HG03521 (cell line): Measurements from ENCODE around the gene NCAM1.
A peak's percentile ranks its signal among the peaks of the same experiment; 100 is the strongest.

Experiments used
- ATAC-seq: cut with Tn5 transposase; IDR thresholded peaks from one replicate; pipeline ENCODE4 v1.9.1; 2021; ENCODE audit warnings: mild to moderate bottlenecking, moderate library complexity; ENCODE audit not compliant: unreplicated experiment

NCAM1 gene

DNA sequence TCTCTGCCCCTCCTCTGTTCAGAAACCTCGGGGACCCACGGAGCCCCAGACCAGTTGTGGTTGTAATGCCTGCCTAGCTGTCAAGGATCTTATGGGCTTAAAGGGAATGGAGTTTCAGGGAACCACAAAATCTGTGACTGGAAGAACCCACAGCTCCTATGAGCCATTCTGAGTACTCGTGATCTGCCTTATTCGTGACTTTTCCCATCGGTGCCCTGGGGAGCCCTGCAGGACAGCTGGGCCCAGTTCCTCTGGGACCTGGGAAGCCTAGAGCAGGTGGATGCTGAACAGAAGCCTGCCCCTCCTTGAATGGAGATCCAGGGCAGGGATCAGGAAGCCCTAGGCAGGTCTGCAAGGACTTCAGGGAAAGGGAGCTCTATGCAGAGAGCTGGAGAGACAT is 311.1 kb downstream of the NCAM1 start:
- ATAC-seq, result no peak

DNA sequence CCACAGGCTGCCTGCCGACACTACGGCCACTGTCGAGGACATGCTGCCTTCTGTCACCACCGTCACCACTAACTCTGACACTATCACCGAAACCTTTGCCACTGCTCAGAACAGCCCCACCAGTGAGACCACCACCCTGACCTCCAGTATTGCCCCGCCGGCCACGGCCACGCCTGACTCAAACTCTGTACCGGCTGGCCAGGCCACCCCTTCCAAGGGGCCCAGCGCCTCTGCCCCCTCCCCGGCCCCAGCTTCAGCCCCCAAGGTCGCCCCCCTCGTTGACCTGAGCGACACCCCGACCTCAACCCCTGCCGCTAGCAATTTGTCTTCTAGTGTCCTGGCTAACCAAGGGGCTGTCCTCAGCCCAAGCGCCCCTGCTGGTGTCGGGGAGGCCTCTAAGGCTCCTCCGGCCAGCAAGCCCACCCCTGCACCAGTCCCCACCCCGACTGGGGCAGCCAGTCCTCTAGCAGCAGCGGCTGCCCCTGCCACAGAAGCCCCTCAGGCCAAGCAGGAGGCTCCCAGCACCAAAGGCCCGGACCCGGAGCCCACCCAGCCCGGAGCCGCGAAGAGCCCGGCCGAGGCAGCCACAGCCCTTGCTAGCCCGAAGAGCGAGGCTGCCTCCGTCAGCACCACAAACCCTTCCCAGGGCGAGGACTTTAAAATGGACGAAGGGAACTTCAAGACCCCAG is 311.9 kb downstream of the NCAM1 start:
- no peak for ATAC-seq

DNA sequence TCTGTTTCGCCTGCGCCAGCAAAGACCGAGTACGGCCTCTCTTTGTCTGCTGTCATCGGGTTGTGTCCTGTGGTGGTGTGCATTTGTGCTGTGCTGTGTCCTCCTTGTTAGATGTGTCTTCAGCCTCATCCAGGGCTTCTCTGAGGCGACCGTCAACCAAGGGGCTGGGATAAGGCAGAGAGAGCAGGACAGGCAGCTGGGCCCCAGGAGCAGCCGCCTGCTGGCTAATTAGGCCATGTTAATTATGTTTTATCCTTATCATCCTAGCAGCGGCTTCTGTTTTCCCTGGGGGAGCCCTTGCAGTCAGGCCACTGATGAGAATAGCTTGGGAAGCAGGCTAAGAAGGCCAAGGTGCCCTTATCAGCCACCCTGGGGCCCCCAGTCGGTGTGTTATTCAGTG is 312.5 kb downstream of the NCAM1 start:
- no peak for ATAC-seq

- no peak for ATAC-seq
Observed at GRCh38 chr11:113274713-113275582, 313.7 kb downstream of the NCAM1 start.

GRCh38 chr11:113275602-113276001 is 314.4 kb downstream of the NCAM1 start:
- no peak for ATAC-seq

DNA sequence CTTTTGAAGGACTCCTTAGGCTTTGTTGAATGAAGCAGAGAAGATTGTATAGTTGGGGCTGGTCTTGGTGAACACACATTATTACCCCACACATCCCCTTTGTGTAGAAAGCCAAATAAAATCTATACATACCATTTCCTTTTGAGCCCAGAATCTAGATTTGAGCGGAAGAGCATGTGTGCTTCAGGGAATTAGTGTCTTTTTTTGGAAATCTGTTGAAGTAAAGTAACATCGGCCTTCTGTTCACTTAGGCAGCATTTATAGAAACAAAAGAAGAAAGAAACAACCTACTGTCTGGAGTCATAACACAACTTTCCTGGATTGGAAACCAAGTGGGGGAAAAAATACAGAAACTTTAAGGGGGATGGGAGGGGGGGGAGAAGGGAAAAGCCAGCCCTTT is 315.2 kb downstream of the NCAM1 start:
- no peak for ATAC-seq

DNA sequence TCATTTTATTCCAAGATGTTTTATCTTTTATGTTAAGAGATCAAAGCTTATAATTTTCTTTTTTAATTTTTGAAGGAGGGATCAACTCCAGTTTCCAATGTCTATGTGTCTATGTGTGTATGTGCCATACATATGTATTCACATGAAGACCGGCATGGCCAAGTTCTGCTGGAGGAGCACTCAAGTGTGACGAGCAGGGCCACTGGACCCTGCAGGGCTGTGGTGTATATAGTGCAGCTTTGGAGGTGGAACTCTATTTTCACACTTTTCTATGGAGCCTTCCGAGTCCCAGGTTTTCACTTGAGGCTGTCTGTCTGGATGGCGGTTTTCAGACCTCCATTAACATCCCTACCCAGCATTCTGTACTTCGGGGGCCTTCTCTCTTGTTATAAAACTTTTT is 316.7 kb downstream of the NCAM1 start:
- no peak for ATAC-seq

DNA sequence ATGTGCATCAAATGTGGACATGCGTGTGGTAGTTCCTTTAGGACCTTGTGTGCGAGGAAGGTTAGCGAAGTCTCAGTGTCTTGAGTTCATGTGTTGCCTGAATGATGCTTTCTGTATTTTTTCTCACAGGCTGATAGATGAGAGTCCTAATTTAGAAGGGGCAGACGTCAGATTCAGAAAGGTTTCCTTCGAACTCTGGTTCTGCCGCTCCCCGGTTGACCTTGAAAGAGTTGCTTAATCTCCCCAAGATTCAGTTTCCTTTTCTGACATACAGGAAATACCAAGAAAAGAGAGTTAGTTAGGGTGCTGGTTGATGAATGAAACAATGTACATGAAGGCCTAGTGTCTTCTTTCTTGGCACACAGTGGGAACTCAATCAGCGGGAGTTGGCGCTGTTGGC is 317.3 kb downstream of the NCAM1 start:
- no peak for ATAC-seq

GRCh38 chr11:113278925-113279324 is 317.7 kb downstream of the NCAM1 start:
- no peak for ATAC-seq

GRCh38 chr11:113279591-113279990 is 318.4 kb downstream of the NCAM1 start:
- ATAC-seq, result no peak

GRCh38 chr11:113281052-113281725 is 320.0 kb downstream of the NCAM1 start:
- no peak for ATAC-seq

DNA sequence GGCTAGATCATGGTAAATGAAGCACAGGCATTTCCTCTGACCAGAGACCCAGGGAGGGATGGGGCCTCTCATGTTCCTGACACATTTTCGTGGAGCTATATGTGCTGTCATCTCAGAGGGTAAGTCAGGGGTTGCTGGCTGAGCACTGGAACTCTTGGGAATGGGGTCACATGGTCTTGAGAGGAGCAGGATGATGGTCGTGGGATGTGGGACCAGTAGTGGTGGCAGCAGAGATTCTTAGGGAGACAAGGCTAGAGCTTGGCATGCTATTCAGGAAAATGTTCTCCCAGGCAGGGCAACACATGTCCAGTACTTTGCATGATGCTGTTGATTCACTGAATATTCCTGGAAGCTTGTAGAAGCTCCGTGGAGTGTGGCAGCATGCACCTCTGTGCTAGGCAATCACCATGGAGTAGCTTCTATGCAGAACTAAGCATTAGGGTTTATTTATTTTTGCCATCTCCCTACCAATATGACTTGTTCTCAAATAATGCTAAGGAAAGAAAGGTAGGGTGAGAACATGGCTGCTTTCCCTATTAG is 321.7 kb downstream of the NCAM1 start:
- no peak for ATAC-seq

GRCh38 chr11:113283881-113284280 is 322.7 kb downstream of the NCAM1 start:
- ATAC-seq, result no peak

- ATAC-seq, result no peak
Observed at GRCh38 chr11:113286009-113286408, 324.8 kb downstream of the NCAM1 start.

- no peak for ATAC-seq
Observed at GRCh38 chr11:113286509-113287497, 325.6 kb downstream of the NCAM1 start.

DNA sequence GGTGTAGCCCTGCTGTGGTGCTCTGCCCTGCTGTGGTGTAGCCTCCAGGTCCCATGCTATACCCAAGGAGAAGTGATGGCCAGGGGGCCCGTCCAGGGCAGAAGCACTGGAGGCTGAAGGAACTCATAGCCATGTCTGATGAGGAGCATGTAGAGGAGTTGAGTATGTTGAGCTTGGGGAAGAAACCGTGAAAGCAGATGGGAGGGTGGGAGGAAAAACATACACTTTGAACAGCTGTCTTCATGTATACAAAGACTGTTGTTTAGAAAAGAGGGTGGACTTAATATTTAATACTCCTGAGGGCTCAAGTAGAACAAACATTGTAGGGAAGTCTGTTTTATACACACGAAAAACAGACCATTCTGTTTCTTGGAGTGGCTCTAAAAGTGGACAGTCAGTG is 326.6 kb downstream of the NCAM1 start:
- no peak for ATAC-seq

- no peak for ATAC-seq
Observed at GRCh38 chr11:113288286-113288863, 327.2 kb downstream of the NCAM1 start.

- ATAC-seq, result peak; percentile 85
Observed at GRCh38 chr11:113289431-113290187, 328.4 kb downstream of the NCAM1 start.

DNA sequence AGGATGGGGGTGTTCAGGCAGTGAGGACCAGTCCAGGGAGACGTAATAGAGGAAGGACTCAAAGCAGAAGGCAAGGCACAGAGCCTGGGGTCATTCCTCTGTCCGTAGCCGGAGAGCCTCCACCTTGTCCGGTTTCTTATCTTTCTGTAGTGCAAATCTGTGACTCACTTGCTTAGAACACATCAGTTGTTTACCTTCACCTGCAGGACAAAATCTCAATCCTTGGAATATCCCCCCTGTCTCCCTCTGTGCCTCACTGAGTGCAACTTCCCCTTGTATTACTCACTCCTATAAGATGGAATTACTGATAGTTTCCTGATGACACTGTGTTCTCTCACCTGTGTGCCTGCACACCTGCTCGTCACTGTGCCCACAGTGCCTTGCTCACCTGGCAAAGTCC is 332.7 kb downstream of the NCAM1 start:
- ATAC-seq, result no peak
